Measurements from ENCODE around the gene NOXRED1. TPM values are rescaled to one million over a fixed set of nuclear protein-coding genes. Genes with fewer than 3 reads are reported as not detected.

The NOXRED1 gene
- total RNA-seq: 0.39 TPM
- polyA plus RNA-seq: under 1 TPM in 2 of 4 donors, not detected in 2; 0.37 to 0.51 TPM

- no peaks in the 10 kb centered on the region for H3K4me1 ChIP-seq (ENCODE audit: control insufficient read depth, insufficient read depth, low read length, poor library complexity, severe bottlenecking)
- Mint-ChIP-seq H3K9me3 (peaks cover 2 to 26% (median 5%) of the 10 kb centered on the region in 7 donors), H3K27ac (no peak within 1 kb of the TSS), H3K27me3 (no peaks in the 10 kb centered on the region), H3K36me3 (peaks cover 71% of the 10 kb centered on the region), H3K4me3 (no peak within 1 kb of the TSS), H3K4me1 (peaks cover 0 to 3% (median 0%) of the 10 kb centered on the region in 4 donors)
- DNase-seq: no peak
- peaks cover 69% of the 10 kb centered on the region for H3K36me3 ChIP-seq (ENCODE audit: control insufficient read depth, insufficient read depth, low read length)
- H3K9me3 ChIP-seq (ENCODE audit: control insufficient read depth in 2 of 2, low read length in 2 of 2): peaks cover 6 to 14% of the 10 kb centered on the region in 2 experiments
- H3K4me3 ChIP-seq (ENCODE audit: low read depth, low read length): no peak within 1 kb of the TSS
- no peak within 1 kb of the TSS for H3K27ac ChIP-seq (ENCODE audit: insufficient read depth, low read length, poor library complexity, severe bottlenecking)
- no peaks in the 10 kb centered on the region for H3K27me3 ChIP-seq (ENCODE audit: control insufficient read depth, insufficient read depth, low read length)
- ATAC-seq (ENCODE audit: low read depth in 2 of 2): no peak
These were observed at the start of gene NOXRED1 for GRCh38 chr14:77423423-77423822. Gene NOXRED1 (minus strand): TSS chr14:77423523. CDS start chr14:77422889, 634 bp downstream.

- H3K36me3 Mint-ChIP-seq: peaks cover 25% of the 10 kb centered on the region
- H3K27ac Mint-ChIP-seq: no peak overlapping the region
- no peaks in the 10 kb centered on the region for H3K9me3 ChIP-seq (ENCODE audit: control insufficient read depth in 2 of 2, low read length in 2 of 2)
- DNase-seq: no peak
- no peak overlapping the region for H3K27ac ChIP-seq (ENCODE audit: insufficient read depth, low read length, poor library complexity, severe bottlenecking)
- no peak overlapping the region for H3K4me3 Mint-ChIP-seq
- peaks cover 44% of the 10 kb centered on the region for H3K36me3 ChIP-seq (ENCODE audit: control insufficient read depth, insufficient read depth, low read length)
- H3K4me1 ChIP-seq (ENCODE audit: control insufficient read depth, insufficient read depth, low read length, poor library complexity, severe bottlenecking): no peaks in the 10 kb centered on the region
- H3K27me3 Mint-ChIP-seq: no peaks in the 10 kb centered on the region
- no peak overlapping the region for H3K4me3 ChIP-seq (ENCODE audit: low read depth, low read length)
- no peaks in the 10 kb centered on the region for H3K9me3 Mint-ChIP-seq
- ATAC-seq (ENCODE audit: low read depth in 2 of 2): no peak
- no peaks in the 10 kb centered on the region for H3K4me1 Mint-ChIP-seq
- H3K27me3 ChIP-seq (ENCODE audit: control insufficient read depth, insufficient read depth, low read length): no peaks in the 10 kb centered on the region
These were observed 47.0 kb upstream of the NOXRED1 start for GRCh38 chr14:77470224-77470870.

- Histone ChIP-seq H3K4me3 (ENCODE audit: low read depth, low read length) (no peak overlapping the region), H3K27ac (ENCODE audit: insufficient read depth, low read length, poor library complexity, severe bottlenecking) (no peak overlapping the region), H3K36me3 (ENCODE audit: control insufficient read depth, insufficient read depth, low read length) (peaks cover 52% of the 10 kb centered on the region), H3K9me3 (ENCODE audit: control insufficient read depth in 2 of 2, low read length in 2 of 2) (no peaks in the 10 kb centered on the region), H3K4me1 (ENCODE audit: control insufficient read depth, insufficient read depth, low read length, poor library complexity, severe bottlenecking) (no peaks in the 10 kb centered on the region), H3K27me3 (ENCODE audit: control insufficient read depth, insufficient read depth, low read length) (no peaks in the 10 kb centered on the region)
- H3K27ac Mint-ChIP-seq: no peak overlapping the region
- ATAC-seq (ENCODE audit: low read depth in 2 of 2): no peak
- no peaks in the 10 kb centered on the region for H3K27me3 Mint-ChIP-seq
- H3K4me3 Mint-ChIP-seq: no peak overlapping the region
- H3K9me3 Mint-ChIP-seq: no peaks in the 10 kb centered on the region
- no peak for DNase-seq
- H3K4me1 Mint-ChIP-seq: no peaks in the 10 kb centered on the region
- H3K36me3 Mint-ChIP-seq: peaks cover 33% of the 10 kb centered on the region
These were observed 46.2 kb upstream of the NOXRED1 start for GRCh38 chr14:77469539-77469938.

- no peak overlapping the region for H3K27ac ChIP-seq (ENCODE audit: insufficient read depth, low read length, poor library complexity, severe bottlenecking)
- H3K9me3 ChIP-seq (ENCODE audit: control insufficient read depth in 2 of 2, low read length in 2 of 2): no peaks in the 10 kb centered on the region
- H3K4me3 ChIP-seq (ENCODE audit: low read depth, low read length): no peak overlapping the region
- no peak for DNase-seq
- no peak overlapping the region for H3K4me3 Mint-ChIP-seq
- no peak for ATAC-seq (ENCODE audit: low read depth in 2 of 2)
- H3K4me1 Mint-ChIP-seq: no peaks in the 10 kb centered on the region
- H3K27me3 ChIP-seq (ENCODE audit: control insufficient read depth, insufficient read depth, low read length): no peaks in the 10 kb centered on the region
- H3K4me1 ChIP-seq (ENCODE audit: control insufficient read depth, insufficient read depth, low read length, poor library complexity, severe bottlenecking): no peaks in the 10 kb centered on the region
- H3K27ac Mint-ChIP-seq: no peak overlapping the region
- H3K27me3 Mint-ChIP-seq: no peaks in the 10 kb centered on the region
- H3K36me3 ChIP-seq (ENCODE audit: control insufficient read depth, insufficient read depth, low read length): peaks cover 57% of the 10 kb centered on the region
- peaks cover 36% of the 10 kb centered on the region for H3K36me3 Mint-ChIP-seq
- no peaks in the 10 kb centered on the region for H3K9me3 Mint-ChIP-seq
These were observed 45.8 kb upstream of the NOXRED1 start for GRCh38 chr14:77469067-77469505.

- Histone ChIP-seq H3K4me3 (ENCODE audit: low read depth, low read length) (no peak overlapping the region), H3K27me3 (ENCODE audit: control insufficient read depth, insufficient read depth, low read length) (no peaks in the 10 kb centered on the region), H3K36me3 (ENCODE audit: control insufficient read depth, insufficient read depth, low read length) (peaks cover 69% of the 10 kb centered on the region), H3K9me3 (ENCODE audit: control insufficient read depth in 2 of 2, low read length in 2 of 2) (no peaks in the 10 kb centered on the region), H3K27ac (ENCODE audit: insufficient read depth, low read length, poor library complexity, severe bottlenecking) (no peak overlapping the region), H3K4me1 (ENCODE audit: control insufficient read depth, insufficient read depth, low read length, poor library complexity, severe bottlenecking) (no peaks in the 10 kb centered on the region)
- no peaks in the 10 kb centered on the region for H3K9me3 Mint-ChIP-seq
- H3K27me3 Mint-ChIP-seq: no peaks in the 10 kb centered on the region
- peaks cover 41% of the 10 kb centered on the region for H3K36me3 Mint-ChIP-seq
- no peak overlapping the region for H3K27ac Mint-ChIP-seq
- no peaks in the 10 kb centered on the region for H3K4me1 Mint-ChIP-seq
- DNase-seq: no peak
- ATAC-seq (ENCODE audit: low read depth in 2 of 2): no peak
- no peak overlapping the region for H3K4me3 Mint-ChIP-seq
These were observed 44.5 kb upstream of the NOXRED1 start for GRCh38 chr14:77467801-77468200.

GRCh38 chr14:77459072-77459723 is 35.9 kb upstream of the NOXRED1 start:
- Histone ChIP-seq H3K4me1 (ENCODE audit: control insufficient read depth, insufficient read depth, low read length, poor library complexity, severe bottlenecking) (peaks cover 29% of the 10 kb centered on the region), H3K4me3 (ENCODE audit: low read depth, low read length) (peak overlapping the region; percentile 97), H3K27me3 (ENCODE audit: control insufficient read depth, insufficient read depth, low read length) (no peaks in the 10 kb centered on the region), H3K36me3 (ENCODE audit: control insufficient read depth, insufficient read depth, low read length) (peaks cover 41% of the 10 kb centered on the region), H3K9me3 (ENCODE audit: control insufficient read depth in 2 of 2, low read length in 2 of 2) (no peaks in the 10 kb centered on the region), H3K27ac (ENCODE audit: insufficient read depth, low read length, poor library complexity, severe bottlenecking) (peak overlapping the region; percentile 5)
- Mint-ChIP-seq H3K36me3 (peaks cover 26% of the 10 kb centered on the region), H3K4me3 (peak overlapping the region; percentile 97 to 100 (median 100)), H3K27ac (peak overlapping the region; percentile 10 to 100 (median 93)), H3K9me3 (no peaks in the 10 kb centered on the region), H3K4me1 (peaks cover 10 to 51% (median 37%) of the 10 kb centered on the region in 4 donors), H3K27me3 (no peaks in the 10 kb centered on the region)
- ATAC-seq (ENCODE audit: low read depth in 2 of 2) (no peak), DNase-seq (peak; percentile 28 to 80 (median 28))

GRCh38 chr14:77458249-77458950 is 35.1 kb upstream of the NOXRED1 start:
- peak overlapping the region; percentile 97 for H3K4me3 ChIP-seq (ENCODE audit: low read depth, low read length)
- peaks cover 10 to 51% (median 38%) of the 10 kb centered on the region in 4 donors for H3K4me1 Mint-ChIP-seq
- DNase-seq: peak; percentile 4 to 56 (median 25)

More at GRCh38 chr14:77458249-77458950, 35.1 kb upstream of the NOXRED1 start:
- Histone ChIP-seq H3K4me1 (ENCODE audit: control insufficient read depth, insufficient read depth, low read length, poor library complexity, severe bottlenecking) (peaks cover 29% of the 10 kb centered on the region), H3K27ac (ENCODE audit: insufficient read depth, low read length, poor library complexity, severe bottlenecking) (peak overlapping the region; percentile 87), H3K36me3 (ENCODE audit: control insufficient read depth, insufficient read depth, low read length) (peaks cover 34% of the 10 kb centered on the region), H3K9me3 (ENCODE audit: control insufficient read depth in 2 of 2, low read length in 2 of 2) (no peaks in the 10 kb centered on the region), H3K27me3 (ENCODE audit: control insufficient read depth, insufficient read depth, low read length) (no peaks in the 10 kb centered on the region)
- peaks cover 23% of the 10 kb centered on the region for H3K36me3 Mint-ChIP-seq
- H3K4me3 Mint-ChIP-seq: peak overlapping the region; percentile 97 to 100 (median 100)
- no peak for ATAC-seq (ENCODE audit: low read depth in 2 of 2)
- no peaks in the 10 kb centered on the region for H3K27me3 Mint-ChIP-seq
- H3K27ac Mint-ChIP-seq: peak overlapping the region; percentile 10 to 100 (median 93)
- H3K9me3 Mint-ChIP-seq: no peaks in the 10 kb centered on the region
